Fibroblast of lung (primary cell): ENCODE data around the gene CDKAL1. TPM values are rescaled to one million over a fixed set of nuclear protein-coding genes. Genes with fewer than 3 reads are reported as not detected.

ENCODE experiments used
- DNase-seq, 2 donors: peaks; one replicate each; pipeline versions ENCODE4 v3.0.0 to v3.0.0-alpha.2; 2010; ENCODE audit warnings: low read depth in 2 of 2
- H2AFZ ChIP-seq: 2 replicates; pipeline ENCODE4 v1.5.1; 2012; ENCODE audit warnings: low read length, control low read depth, inconsistent platforms
- H3K27ac ChIP-seq: 2 replicates; pipeline ENCODE4 v1.5.1; 2011; ENCODE audit warnings: low read length, control low read depth; ENCODE audit not compliant: insufficient read depth
- H3K27me3 ChIP-seq: 2 replicates; pipeline ENCODE4 v1.5.1; 2011; ENCODE audit warnings: mild to moderate bottlenecking, low read length; ENCODE audit not compliant: control insufficient read depth, insufficient read depth
- H3K36me3 ChIP-seq: 2 replicates; pipeline ENCODE4 v1.5.1; 2011; ENCODE audit warnings: low read length; ENCODE audit not compliant: control insufficient read depth, insufficient read depth
- H3K4me1 ChIP-seq: 2 replicates; pipeline ENCODE4 v1.5.1; 2011; ENCODE audit warnings: low read length; ENCODE audit not compliant: control insufficient read depth, insufficient read depth; ENCODE audit errors: extremely low read depth
- H3K4me2 ChIP-seq: 2 replicates; pipeline ENCODE4 v1.5.1; 2011; ENCODE audit warnings: low read length, control low read depth; ENCODE audit not compliant: insufficient read depth; ENCODE audit errors: extremely low read depth
- H3K4me3 ChIP-seq, 4 experiments: fragments of 200-600 bp in 1 of 4; sonication (generic) in 1 of 4; replicated peaks in 1 of 4; 2 replicates each; pipeline ENCODE4 v1.5.1; 2011 to 2016; ENCODE audit warnings: low read length in 4 of 4, low read depth in 3 of 4, mild to moderate bottlenecking in 3 of 4, control low read depth in 2 of 4, inconsistent platforms in 1 of 4, mixed read lengths in 1 of 4; ENCODE audit not compliant: insufficient read depth in 1 of 4; ENCODE audit errors: control extremely low read depth in 1 of 4
- H3K79me2 ChIP-seq: 2 replicates; pipeline ENCODE4 v1.5.1; 2012; ENCODE audit warnings: mild to moderate bottlenecking, low read length, inconsistent platforms; ENCODE audit not compliant: control insufficient read depth, insufficient read depth
- H3K9ac ChIP-seq: 2 replicates; pipeline ENCODE4 v1.5.1; 2011; ENCODE audit warnings: mild to moderate bottlenecking, low read length, control low read depth; ENCODE audit not compliant: insufficient read depth
- H3K9me3 ChIP-seq: 2 replicates; pipeline ENCODE4 v1.5.1; 2012; ENCODE audit warnings: low read depth, low read length; ENCODE audit not compliant: control insufficient read depth, insufficient read depth
- H4K20me1 ChIP-seq: 2 replicates; pipeline ENCODE4 v1.5.1; 2011; ENCODE audit warnings: low read length; ENCODE audit not compliant: control insufficient read depth, insufficient read depth; ENCODE audit errors: extremely low read depth
- CTCF ChIP-seq, 2 donors: IDR thresholded peaks in 1 of 2; conservative IDR thresholded peaks in 1 of 2; 1 replicate in 1 of 2; 2 replicates in 1 of 2; pipeline ENCODE4 v1.5.1; 2011 to 2012; ENCODE audit warnings: low read length in 2 of 2, control low read depth in 1 of 2, inconsistent platforms in 1 of 2, low read depth in 1 of 2, mild to moderate bottlenecking in 1 of 2
- EZH2 ChIP-seq: IDR thresholded peaks from 2 replicates; pipeline ENCODE4 v1.5.1; 2012; ENCODE audit warnings: low read length, control low read depth, mild to moderate bottlenecking; ENCODE audit errors: missing control alignments
- polyA plus RNA-seq, 2 donors: library from polyadenylated mRNA; depleted of rRNA in 1 of 2; stranded (reverse) in 1 of 2; unstranded in 1 of 2; fragments of >200 nt; gene quantifications; 2 replicates each; pipeline ENCODE4 v1.2.1, GENCODE V29; 2011 to 2012; ENCODE audit warnings: missing spikeins in 1 of 2
- total RNA-seq: library from RNA; depleted of rRNA; stranded (reverse); fragments of >200 nt; gene quantifications from 2 replicates; pipeline ENCODE4 v1.2.1, GENCODE V29; 2014

The CDKAL1 gene
- total and polyA plus RNA-seq, 2 donors (not counting 1 experiment from before 2014, with no cell fraction given): 7.4 to 15.0 TPM

DNA sequence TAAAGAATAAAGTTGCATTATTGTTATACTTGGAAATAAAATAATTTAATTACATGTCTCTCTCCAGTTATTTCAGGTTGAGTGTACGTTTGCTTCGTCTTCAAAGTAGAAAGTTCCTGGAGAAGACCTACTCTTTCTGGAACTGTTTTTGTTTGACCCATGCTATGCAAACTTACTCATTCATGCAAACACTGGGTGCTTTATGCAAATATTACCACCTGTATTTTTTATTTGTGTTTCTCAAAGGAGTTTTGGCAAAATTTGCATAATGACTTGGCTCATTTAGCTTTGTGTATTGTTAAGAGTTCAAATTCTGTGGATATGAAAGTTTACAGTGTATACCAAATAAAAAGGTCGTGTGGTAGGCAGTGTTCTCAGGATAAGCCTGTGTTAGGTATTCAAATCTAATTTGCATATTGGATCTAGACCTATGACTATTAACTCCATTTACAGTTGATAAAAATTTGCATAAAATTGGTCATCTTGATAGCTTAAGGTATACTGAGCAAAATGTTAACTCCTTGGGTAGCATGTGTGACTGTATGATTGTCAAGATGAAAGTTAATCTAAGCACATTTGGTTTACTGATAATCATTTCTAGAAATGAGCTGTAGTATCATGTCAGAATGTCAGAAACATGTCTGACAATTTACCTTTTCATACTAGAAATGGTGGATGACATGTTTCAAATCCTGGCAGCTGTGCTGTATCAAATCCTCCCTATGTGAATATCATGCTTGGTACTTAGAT is 65.2 kb downstream of the CDKAL1 start:
- Histone ChIP-seq H3K79me2 (no peaks in the 10 kb centered on the region), H3K27ac (no peak overlapping the region), H3K4me3 (no peak overlapping the region), H3K4me1 (no peaks in the 10 kb centered on the region), H4K20me1 (no peaks in the 10 kb centered on the region), H3K36me3 (no peaks in the 10 kb centered on the region), H3K4me2 (no peak overlapping the region), H3K9me3 (no peaks in the 10 kb centered on the region), H3K27me3 (no peaks in the 10 kb centered on the region), H3K9ac (no peak overlapping the region), H2AFZ (no peak overlapping the region)
- TF ChIP-seq CTCF (conservative IDR thresholded peaks at IDR 0.05 in 1 of 2, IDR thresholded peaks at IDR 0.05 in 1 of 2; ENCODE audit: low read depth in 1 of 2, low read length in 2 of 2): no peak
- no peak for TF ChIP-seq EZH2
- no peak for DNase-seq

DNA sequence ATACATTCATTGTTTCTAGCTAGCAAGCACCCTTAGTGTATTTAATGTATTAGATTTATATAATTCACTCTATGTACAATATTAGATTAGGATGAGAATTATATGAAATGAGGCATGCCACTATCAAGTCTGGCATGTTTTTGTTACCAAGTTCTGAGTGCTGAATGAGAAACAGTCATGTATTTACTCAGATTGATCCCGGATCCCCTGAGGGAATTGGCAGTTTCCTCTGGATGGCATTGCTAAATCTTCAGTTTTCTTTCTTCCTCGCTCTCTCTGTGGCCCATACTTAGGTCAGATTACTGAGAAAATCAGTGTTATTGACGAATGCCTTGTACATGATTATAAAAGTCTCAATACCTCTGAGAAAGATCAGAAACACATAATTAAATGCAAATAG is 66.6 kb downstream of the CDKAL1 start:
- H4K20me1 ChIP-seq: no peaks in the 10 kb centered on the region
- H3K9me3 ChIP-seq: no peaks in the 10 kb centered on the region
- H3K4me2 ChIP-seq: no peak overlapping the region
- H2AFZ ChIP-seq: no peak overlapping the region
- no peak overlapping the region for H3K27ac ChIP-seq
- H3K9ac ChIP-seq: no peak overlapping the region
- no peak overlapping the region for H3K4me3 ChIP-seq
- H3K4me1 ChIP-seq: no peaks in the 10 kb centered on the region
- H3K36me3 ChIP-seq: no peaks in the 10 kb centered on the region
- no peak for TF ChIP-seq EZH2
- no peak for TF ChIP-seq CTCF (conservative IDR thresholded peaks at IDR 0.05 in 1 of 2, IDR thresholded peaks at IDR 0.05 in 1 of 2; ENCODE audit: low read depth in 1 of 2, low read length in 2 of 2)
- DNase-seq: no peak
- no peaks in the 10 kb centered on the region for H3K79me2 ChIP-seq
- H3K27me3 ChIP-seq: no peaks in the 10 kb centered on the region

DNA sequence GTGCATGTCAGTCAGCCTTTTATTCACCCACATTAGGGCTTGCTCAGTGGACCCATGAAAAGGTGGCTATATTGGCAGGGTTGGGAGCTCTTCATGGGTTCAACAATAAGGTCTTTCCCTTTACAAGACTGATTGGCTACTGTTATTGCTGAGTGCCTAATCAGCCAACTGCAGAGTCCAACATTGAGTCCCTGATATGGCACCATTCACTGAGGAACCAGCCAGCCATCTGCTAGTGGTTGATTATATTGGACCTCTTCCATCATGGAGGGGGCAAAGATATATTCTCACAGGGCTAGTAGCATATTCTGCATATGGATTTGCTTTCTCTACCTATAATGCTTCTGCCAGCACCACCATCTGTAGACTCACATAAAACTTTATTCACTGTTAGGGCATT is 69.9 kb downstream of the CDKAL1 start:
- H3K9ac ChIP-seq: no peak overlapping the region
- H3K79me2 ChIP-seq: no peaks in the 10 kb centered on the region
- no peaks in the 10 kb centered on the region for H3K4me1 ChIP-seq
- no peak overlapping the region for H3K4me2 ChIP-seq
- H3K27ac ChIP-seq: no peak overlapping the region
- H3K36me3 ChIP-seq: no peaks in the 10 kb centered on the region
- H4K20me1 ChIP-seq: no peaks in the 10 kb centered on the region
- H3K27me3 ChIP-seq: no peaks in the 10 kb centered on the region
- H3K9me3 ChIP-seq: no peaks in the 10 kb centered on the region
- no peak for TF ChIP-seq EZH2
- no peak for TF ChIP-seq CTCF (conservative IDR thresholded peaks at IDR 0.05 in 1 of 2, IDR thresholded peaks at IDR 0.05 in 1 of 2; ENCODE audit: low read depth in 1 of 2, low read length in 2 of 2)
- no peak overlapping the region for H3K4me3 ChIP-seq
- H2AFZ ChIP-seq: no peak overlapping the region
- no peak for DNase-seq
